K562 (cell line): ENCODE data around the gene AAK1. TPM values are rescaled to one million over a fixed set of nuclear protein-coding genes. Genes with fewer than 3 reads are reported as not detected.

ENCODE experiments used
- HMGN3 ChIP-seq: IDR thresholded peaks from 2 replicates; pipeline ENCODE4 v1.6.1; 2011; ENCODE audit warnings: borderline replicate concordance, low read depth, mild to moderate bottlenecking, mixed read lengths, low read length; ENCODE audit not compliant: insufficient read length; ENCODE audit errors: extremely low read depth
- MAFG ChIP-seq: fragments of 450-650 bp; conservative IDR thresholded peaks from 2 replicates; pipeline ENCODE4 v1.6.1; 2016; ENCODE audit warnings: missing genetic modification characterization, missing compliant biosample characterization
- MTA2 ChIP-seq: fragments of 450-650 bp; IDR thresholded peaks from 2 replicates; pipeline ENCODE4 v1.6.1; 2016; ENCODE audit warnings: low read depth
- SMARCE1 ChIP-seq: fragments of 450-650 bp; IDR thresholded peaks from 2 replicates; pipeline ENCODE4 v1.7.1; 2016; ENCODE audit warnings: mild to moderate bottlenecking
- ZNF140 ChIP-seq: fragments of 250-450 bp; sonication (Bioruptor Pico); IDR thresholded peaks from 2 replicates; pipeline ENCODE4 v1.8.0; 2021; ENCODE audit warnings: moderate library complexity, mild to moderate bottlenecking, inconsistent platforms
- ZNF282 ChIP-seq: sonication (generic); formaldehyde crosslinking; IDR thresholded peaks from 2 replicates; pipeline ENCODE4 v1.8.1; 2023; ENCODE audit warnings: missing genetic modification reagents
- ZNF41 ChIP-seq: fragments of 250-450 bp; sonication (Bioruptor Pico); conservative IDR thresholded peaks from 2 replicates; pipeline ENCODE4 v1.4.0; 2020; ENCODE audit warnings: mild to moderate bottlenecking
- ZNF592 ChIP-seq: fragments of 450-650 bp; IDR thresholded peaks from 2 replicates; pipeline ENCODE4 v1.6.1; 2017; ENCODE audit warnings: antibody characterized with exemption, mild to moderate bottlenecking
- polyA plus RNA-seq, 8 experiments: library from polyadenylated mRNA; depleted of rRNA in 4 of 8; stranded (reverse) in 5 of 8; unstranded in 3 of 8; fragments of >200 nt; fragmentation: Nextera tagmentation in 2 of 8; fragmentation: Illumina TruSeq in 1 of 8; extraction: Ambion mirVana in 2 of 8; extraction: Trizol in 1 of 8; gene quantifications; 2 replicates each; pipeline versions ENCODE4 v1.2.1 to v1.2.3, GENCODE V29; 2011 to 2014; ENCODE audit warnings: inconsistent platforms in 1 of 8, missing spikeins in 1 of 8
- total RNA-seq, 7 experiments: library from RNA; depleted of rRNA in 6 of 7; stranded (reverse); fragments of >200 nt in 6 of 7; fragmentation: Illumina TruSeq in 2 of 7; extraction: Trizol in 2 of 7; gene quantifications; 2 replicates each; pipeline versions ENCODE4 v1.2.1 to v1.2.3, GENCODE V29; 2011 to 2021; ENCODE audit warnings: low replicate concordance in 1 of 7

Gene AAK1
- total and polyA plus RNA-seq, 9 of the 15 experiments (the other 6 are each of a cell fraction or from before 2014, with no cell fraction given): 0.89 to 17.1 (median 6.0) TPM

- TF ChIP-seq MTA2: no peak
- TF ChIP-seq ZNF41 (CRISPR knock-in tag): no peak
- TF ChIP-seq ZNF282 (CRISPR knock-in tag): no peak
- no peak for TF ChIP-seq HMGN3
- no peak for TF ChIP-seq SMARCE1
- no peak for TF ChIP-seq ZNF140 (CRISPR knock-in tag)
- TF ChIP-seq ZNF592: no peak
- no peak for TF ChIP-seq MAFG (tag)
Observed at GRCh38 chr2:69521747-69522146, 121.8 kb downstream of the AAK1 start (continued).
